PFSK-1 (cell line): ENCODE data around the gene SLC39A9.

ENCODE experiments used
- FOXP2 ChIP-seq: optimal IDR thresholded peaks from 2 replicates; pipeline ENCODE3; 2011; ENCODE audit warnings: borderline replicate concordance, control low read depth, inconsistent platforms; ENCODE audit not compliant: insufficient read depth; ENCODE audit errors: extremely low read length, extremely low read depth
- POLR2AphosphoS5 ChIP-seq: IDR thresholded peaks from 2 replicates; pipeline ENCODE4 v1.6.1; 2012; ENCODE audit warnings: low read depth, mild to moderate bottlenecking, control low read depth, low read length, moderate library complexity
- SIN3A ChIP-seq: IDR thresholded peaks from 2 replicates; pipeline ENCODE4 v1.6.1; 2012; ENCODE audit warnings: mild to moderate bottlenecking, low read length, moderate library complexity, borderline replicate concordance; ENCODE audit not compliant: insufficient read depth
- TAF1 ChIP-seq: IDR thresholded peaks from 2 replicates; pipeline ENCODE4 v1.6.1; 2012; ENCODE audit warnings: low read length, control low read depth, borderline replicate concordance; ENCODE audit not compliant: insufficient read depth
- TF ChIP-seq, protein P1 (sequence below), 2 experiments: IDR thresholded peaks; 2 replicates each; pipeline versions ENCODE4 v1.6.1 to v1.8.0; 2011 to 2012; ENCODE audit warnings: low read depth in 2 of 2, low read length in 2 of 2, control low read depth in 1 of 2, inconsistent platforms in 1 of 2, mild to moderate bottlenecking in 1 of 2, moderate library complexity in 1 of 2; ENCODE audit not compliant: insufficient read depth in 1 of 2

DNA sequence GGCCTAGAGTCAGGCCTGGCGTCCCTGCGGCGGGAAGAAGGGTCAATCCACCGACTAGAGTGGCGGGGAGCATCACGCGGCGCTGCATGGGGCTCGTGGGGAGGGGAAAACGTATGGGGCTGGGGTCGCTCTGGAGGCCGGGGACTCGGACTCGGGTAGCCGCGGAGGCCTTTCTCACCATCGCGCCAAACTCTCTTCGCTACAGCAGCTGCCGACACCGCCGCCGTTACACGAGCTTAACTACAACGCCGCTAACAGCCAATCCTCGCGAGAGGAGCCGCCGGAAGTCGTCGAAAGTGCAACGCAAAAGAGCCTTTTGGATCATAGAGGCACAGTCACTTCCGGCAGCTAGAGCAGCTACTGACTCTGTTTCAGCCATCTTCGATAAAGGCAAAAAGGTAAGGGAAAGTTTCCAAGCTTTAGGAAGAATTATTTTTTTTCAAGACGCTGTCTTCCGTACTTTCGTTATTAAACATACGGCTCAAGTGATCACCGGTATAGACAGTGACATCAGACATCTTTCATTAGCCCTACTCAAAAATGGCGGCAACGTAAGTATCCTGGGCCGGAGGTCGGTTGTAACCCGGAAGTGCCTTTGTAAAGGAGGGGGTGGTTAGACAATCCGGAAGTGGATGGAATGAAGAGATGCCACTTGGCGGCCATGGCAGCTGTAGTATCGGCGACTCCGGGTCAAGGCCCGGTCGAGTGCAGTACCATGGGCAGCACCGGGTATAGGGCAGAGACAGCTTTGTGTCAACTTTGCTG, at the start of gene SLC39A9, which contains the start of gene ERH:
- TF ChIP-seq POLR2AphosphoS5 (peak; percentile 73; the same call in 1 of the 2 replicates), TAF1 (no peak), SIN3A (no peak; the same call in 1 of the 2 replicates), FOXP2 (no peak)
- TF ChIP-seq, protein P1, sequence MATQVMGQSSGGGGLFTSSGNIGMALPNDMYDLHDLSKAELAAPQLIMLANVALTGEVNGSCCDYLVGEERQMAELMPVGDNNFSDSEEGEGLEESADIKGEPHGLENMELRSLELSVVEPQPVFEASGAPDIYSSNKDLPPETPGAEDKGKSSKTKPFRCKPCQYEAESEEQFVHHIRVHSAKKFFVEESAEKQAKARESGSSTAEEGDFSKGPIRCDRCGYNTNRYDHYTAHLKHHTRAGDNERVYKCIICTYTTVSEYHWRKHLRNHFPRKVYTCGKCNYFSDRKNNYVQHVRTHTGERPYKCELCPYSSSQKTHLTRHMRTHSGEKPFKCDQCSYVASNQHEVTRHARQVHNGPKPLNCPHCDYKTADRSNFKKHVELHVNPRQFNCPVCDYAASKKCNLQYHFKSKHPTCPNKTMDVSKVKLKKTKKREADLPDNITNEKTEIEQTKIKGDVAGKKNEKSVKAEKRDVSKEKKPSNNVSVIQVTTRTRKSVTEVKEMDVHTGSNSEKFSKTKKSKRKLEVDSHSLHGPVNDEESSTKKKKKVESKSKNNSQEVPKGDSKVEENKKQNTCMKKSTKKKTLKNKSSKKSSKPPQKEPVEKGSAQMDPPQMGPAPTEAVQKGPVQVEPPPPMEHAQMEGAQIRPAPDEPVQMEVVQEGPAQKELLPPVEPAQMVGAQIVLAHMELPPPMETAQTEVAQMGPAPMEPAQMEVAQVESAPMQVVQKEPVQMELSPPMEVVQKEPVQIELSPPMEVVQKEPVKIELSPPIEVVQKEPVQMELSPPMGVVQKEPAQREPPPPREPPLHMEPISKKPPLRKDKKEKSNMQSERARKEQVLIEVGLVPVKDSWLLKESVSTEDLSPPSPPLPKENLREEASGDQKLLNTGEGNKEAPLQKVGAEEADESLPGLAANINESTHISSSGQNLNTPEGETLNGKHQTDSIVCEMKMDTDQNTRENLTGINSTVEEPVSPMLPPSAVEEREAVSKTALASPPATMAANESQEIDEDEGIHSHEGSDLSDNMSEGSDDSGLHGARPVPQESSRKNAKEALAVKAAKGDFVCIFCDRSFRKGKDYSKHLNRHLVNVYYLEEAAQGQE (IDR thresholded peaks at IDR 0.05; ENCODE audit: insufficient read depth in 1 of 2, low read depth in 2 of 2, low read length in 2 of 2) = peak; percentile 47 to 73; a peak in 3 of 4 replicates
